H1 (cell line): ENCODE data around the gene VTI1B.

ENCODE experiments used
- BCL11A ChIP-seq, 2 experiments: IDR thresholded peaks; one replicate each; pipeline ENCODE4 v1.6.1; 2011; ENCODE audit warnings: low read depth in 2 of 2, low read length in 2 of 2, mild to moderate bottlenecking in 2 of 2
- CTCF ChIP-seq, 3 experiments: IDR thresholded peaks; 1 replicate in 2 of 3; 2 replicates in 1 of 3; pipeline versions ENCODE4 v1.5.1 to v1.6.1; 2011; ENCODE audit warnings: low read length in 3 of 3, mild to moderate bottlenecking in 3 of 3, inconsistent platforms in 2 of 3, low read depth in 1 of 3, moderate library complexity in 1 of 3; ENCODE audit not compliant: insufficient read depth in 1 of 3; ENCODE audit errors: control extremely low read depth in 1 of 3
- POLR2AphosphoS5 ChIP-seq: IDR thresholded peaks from 2 replicates; pipeline ENCODE4 v1.6.1; 2011; ENCODE audit warnings: low read depth, low read length
- ZNF274 ChIP-seq: IDR thresholded peaks from 2 replicates; pipeline ENCODE4 v1.7.0; 2012; ENCODE audit warnings: low read length, borderline replicate concordance; ENCODE audit errors: extremely low read depth

- TF ChIP-seq ZNF274 = no peak
- TF ChIP-seq CTCF (IDR thresholded peaks at IDR 0.05; ENCODE audit: control extremely low read depth in 1 of 3, insufficient read depth in 1 of 3, low read depth in 1 of 3, low read length in 3 of 3) = no peak
- TF ChIP-seq BCL11A (IDR thresholded peaks at IDR 0.05; ENCODE audit: low read depth in 2 of 2, low read length in 2 of 2) = no peak
- TF ChIP-seq POLR2AphosphoS5 = no peak
Measured at GRCh38 chr14:67630938-67631337, 43.5 kb downstream of the VTI1B start.
